ENCODE results near the gene TBCD.

TBCD gene

GRCh38 chr17:82797061-82797460 lies 45.2 kb downstream of the TBCD start:
- FAIRE-seq (no peak), DNase-seq (ENCODE audit: insufficient read length, low spot score) (no peak)

GRCh38 chr17:82798752-82799151 lies 46.9 kb downstream of the TBCD start:
- TF ChIP-seq CTCF (IDR thresholded peaks at IDR 0.05; ENCODE audit: insufficient read depth, missing control alignments): no peak
- FAIRE-seq (no peak), DNase-seq (ENCODE audit: insufficient read length, low spot score) (no peak)

More at GRCh38 chr17:82797061-82797460, 45.2 kb downstream of the TBCD start:
- TF ChIP-seq CTCF (IDR thresholded peaks at IDR 0.05; ENCODE audit: insufficient read depth, missing control alignments): no peak

GRCh38 chr17:82799591-82799990 lies 47.7 kb downstream of the TBCD start:
- no peak for TF ChIP-seq CTCF (IDR thresholded peaks at IDR 0.05; ENCODE audit: insufficient read depth, missing control alignments)
- FAIRE-seq: no peak
- no peak for DNase-seq (ENCODE audit: insufficient read length, low spot score)

GRCh38 chr17:82800885-82801284 lies 49.0 kb downstream of the TBCD start:
- DNase-seq (ENCODE audit: insufficient read length, low spot score): no peak
- no peak for TF ChIP-seq CTCF (IDR thresholded peaks at IDR 0.05; ENCODE audit: insufficient read depth, missing control alignments)
- FAIRE-seq: no peak

GRCh38 chr17:82801377-82801970 lies 49.6 kb downstream of the TBCD start:
- FAIRE-seq (no peak), DNase-seq (ENCODE audit: insufficient read length, low spot score) (no peak)
- no peak for TF ChIP-seq CTCF (IDR thresholded peaks at IDR 0.05; ENCODE audit: insufficient read depth, missing control alignments)

- FAIRE-seq (no peak), DNase-seq (ENCODE audit: insufficient read length, low spot score) (no peak)
- no peak for TF ChIP-seq CTCF (IDR thresholded peaks at IDR 0.05; ENCODE audit: insufficient read depth, missing control alignments)
Observed at GRCh38 chr17:82802075-82802780, 50.4 kb downstream of the TBCD start.

GRCh38 chr17:82803185-82803584 lies 51.3 kb downstream of the TBCD start:
- FAIRE-seq (no peak), DNase-seq (ENCODE audit: insufficient read length, low spot score) (no peak)
- no peak for TF ChIP-seq CTCF (IDR thresholded peaks at IDR 0.05; ENCODE audit: insufficient read depth, missing control alignments)

Measured in D721Med (cell line).